NCI-H2107 treated with DMSO at 0.1 percent for 48 hours (cell line): ENCODE measurements around the gene RELN.
"Not testable (repeated sequence)": the region's sequence is repeated elsewhere in the genome, so short reads cannot be mapped to it uniquely, and the experiment has no call there.

Experiments used
- DNase-seq: peaks from one replicate; lab custom pipeline; 2025; ENCODE audit not compliant: unreplicated experiment; lab: John Stamatoyannopoulos, UW

RELN gene

DNA sequence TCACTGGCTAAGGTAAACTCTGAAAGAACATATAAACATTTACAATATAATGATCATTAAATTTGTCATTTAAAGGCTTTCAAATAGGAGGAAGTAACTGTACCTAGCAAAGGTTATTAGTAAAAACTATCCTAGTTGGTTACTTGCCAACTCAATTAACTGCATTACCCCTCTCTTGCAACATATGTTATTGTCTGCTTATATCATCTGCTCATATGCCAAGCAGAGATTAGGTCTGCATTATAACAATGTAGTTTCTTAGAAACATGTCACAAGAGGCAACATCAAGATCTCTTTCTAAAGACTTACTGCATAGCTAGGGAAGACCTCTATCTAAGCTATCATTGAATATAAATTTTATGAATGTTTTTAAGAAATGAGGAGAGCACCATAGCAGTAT lies 132.5 kb downstream of the RELN start:
- no peak for DNase-seq

DNA sequence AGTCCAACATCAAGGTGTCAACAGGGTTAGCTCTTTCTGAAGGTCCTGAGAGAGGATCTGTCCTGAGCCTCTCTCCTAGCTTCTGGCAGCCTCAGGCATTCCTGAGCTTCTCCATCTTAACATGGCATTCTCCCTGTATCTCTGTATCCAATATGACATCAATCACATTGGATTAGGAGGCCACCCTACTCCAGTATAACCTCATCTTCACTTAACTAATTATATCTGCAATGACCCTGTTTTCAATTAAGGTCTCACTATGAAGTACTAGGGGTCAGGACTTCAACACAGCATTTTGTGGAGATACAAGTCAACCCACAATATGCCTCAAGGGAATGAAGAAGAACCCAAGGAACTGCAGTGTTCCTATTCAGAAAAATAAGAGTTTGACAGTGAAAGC lies 133.8 kb downstream of the RELN start:
- DNase-seq: no peak

DNA sequence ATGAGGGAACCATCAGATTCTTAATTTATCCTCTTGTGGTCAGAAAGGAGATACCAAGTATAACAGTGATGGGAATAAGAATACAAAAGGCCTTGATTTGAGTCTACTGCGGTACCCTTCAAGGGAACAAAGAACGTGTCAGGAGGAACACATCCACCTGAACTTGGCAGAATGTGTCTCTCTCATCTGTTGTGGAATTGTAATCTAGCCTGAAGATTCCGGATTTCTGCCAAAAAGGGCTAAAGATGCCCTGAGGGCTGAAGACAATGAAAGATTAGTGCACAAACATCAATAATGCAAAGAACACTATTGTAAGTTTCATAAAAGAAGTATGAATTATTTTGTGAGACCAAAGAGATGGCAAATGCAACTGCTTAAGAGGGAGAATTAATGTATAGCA lies 134.8 kb downstream of the RELN start:
- DNase-seq: no peak

DNA sequence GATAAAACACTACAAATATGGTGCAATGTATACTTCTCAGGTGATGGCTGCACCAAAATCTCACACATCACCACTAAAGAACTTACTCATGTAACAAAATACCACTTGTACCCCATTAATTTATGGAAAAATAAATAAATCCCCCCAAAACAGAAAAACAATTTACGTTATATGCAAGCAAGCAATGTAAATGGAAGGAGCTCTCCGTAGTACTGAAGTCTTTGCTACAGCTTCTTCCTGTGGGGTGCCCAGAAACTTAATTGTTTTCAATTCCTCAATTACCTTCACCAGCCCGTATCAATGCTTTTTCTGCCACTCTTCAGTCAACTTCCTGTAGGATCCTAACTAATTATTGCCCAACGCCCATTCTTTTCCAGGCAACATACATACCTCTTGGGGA lies 138.1 kb downstream of the RELN start:
- no peak for DNase-seq

DNA sequence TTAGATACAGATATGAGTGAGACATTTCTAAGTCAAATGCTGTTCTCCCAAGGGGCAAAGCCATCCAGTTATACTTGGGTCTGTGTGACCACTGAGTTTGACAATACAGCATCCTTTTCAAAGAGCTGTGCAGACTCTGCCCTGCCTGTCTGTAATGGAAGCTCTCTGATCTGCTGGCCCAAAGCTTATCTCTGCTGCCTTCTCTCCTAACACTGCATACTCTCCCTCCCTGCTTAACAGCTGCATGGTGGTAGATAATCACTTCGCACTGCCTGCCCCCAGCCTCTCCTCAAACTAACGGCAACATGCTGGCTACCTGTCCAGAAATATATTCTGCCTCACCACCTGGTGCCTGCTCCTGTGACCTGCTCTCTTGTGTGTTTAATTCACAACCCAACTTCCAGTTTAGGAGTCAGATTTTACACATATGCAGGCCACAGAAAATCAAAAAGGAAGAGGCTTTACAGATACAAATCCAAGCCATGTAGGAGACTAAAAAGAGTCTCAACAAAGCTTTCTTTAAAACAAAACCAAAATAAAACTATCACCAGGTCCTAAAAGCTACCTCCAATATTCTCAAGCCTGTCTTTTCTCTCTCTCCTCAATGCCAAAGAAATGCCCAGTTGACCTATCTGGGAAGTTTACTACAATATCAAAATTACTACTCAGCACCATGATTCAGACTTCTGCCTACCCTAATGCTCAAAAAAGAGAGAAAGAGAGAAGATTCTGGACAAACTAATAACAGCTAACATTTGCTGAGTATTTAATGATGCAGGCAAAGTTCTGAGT lies 145.6 kb downstream of the RELN start:
- DNase-seq: no peak

DNA sequence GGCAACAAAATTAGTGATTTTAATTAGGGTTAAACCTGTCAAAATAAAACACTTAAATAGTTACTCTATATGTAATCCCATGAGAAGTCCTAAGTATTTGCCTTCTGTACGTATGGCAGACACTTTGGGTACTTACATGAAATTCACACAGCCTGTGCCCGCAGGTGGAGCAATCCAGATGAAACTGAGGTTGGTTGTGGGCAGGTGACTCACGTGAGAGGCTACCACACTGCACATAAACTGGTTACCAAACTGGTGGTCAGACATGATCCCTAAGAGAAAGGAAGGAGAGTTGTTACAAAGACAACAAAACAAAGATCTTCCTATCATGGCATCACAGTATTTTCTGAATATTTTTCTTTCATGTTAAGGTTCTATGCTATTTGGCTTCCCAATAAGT lies 156.1 kb downstream of the RELN start:
- no peak for DNase-seq

DNA sequence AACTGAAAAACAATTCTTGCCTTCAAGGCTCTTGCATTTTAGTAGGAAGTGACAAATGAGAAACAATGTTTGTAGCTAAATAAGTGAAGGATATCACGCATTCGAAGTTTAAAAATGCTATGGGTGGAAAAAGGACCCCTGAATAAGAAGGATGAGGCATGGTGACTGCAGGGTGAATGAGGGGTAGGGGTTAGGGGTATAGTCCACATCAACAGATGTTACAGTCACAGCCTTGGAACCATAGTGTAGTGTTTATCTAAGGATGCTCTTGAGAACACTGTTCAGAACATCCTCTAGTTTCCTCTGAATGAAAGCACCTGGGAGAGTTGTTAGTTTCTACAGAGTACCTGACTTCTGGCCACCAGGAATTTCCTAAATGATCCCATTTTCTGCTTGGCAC lies 157.0 kb downstream of the RELN start:
- no peak for DNase-seq

DNA sequence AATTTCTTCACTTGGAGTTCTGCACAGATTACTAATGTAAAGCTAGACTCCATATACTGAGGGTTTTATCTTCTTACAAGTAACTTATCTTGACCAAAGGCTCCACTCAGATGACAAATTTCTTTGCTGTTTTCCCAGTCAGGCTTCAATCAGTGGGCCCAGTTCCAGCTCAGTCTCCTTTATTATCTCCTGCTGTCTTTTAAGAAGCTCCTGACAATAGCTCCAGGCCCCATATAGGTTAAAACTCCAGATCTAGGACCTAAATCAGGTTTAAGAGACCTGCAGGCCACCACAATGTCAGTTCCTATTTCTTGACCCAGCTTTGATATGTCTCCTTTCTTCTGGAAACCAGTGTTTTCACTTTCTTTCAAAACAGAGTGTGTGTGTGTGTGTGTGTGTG lies 165.2 kb downstream of the RELN start:
- DNase-seq: no peak

DNA sequence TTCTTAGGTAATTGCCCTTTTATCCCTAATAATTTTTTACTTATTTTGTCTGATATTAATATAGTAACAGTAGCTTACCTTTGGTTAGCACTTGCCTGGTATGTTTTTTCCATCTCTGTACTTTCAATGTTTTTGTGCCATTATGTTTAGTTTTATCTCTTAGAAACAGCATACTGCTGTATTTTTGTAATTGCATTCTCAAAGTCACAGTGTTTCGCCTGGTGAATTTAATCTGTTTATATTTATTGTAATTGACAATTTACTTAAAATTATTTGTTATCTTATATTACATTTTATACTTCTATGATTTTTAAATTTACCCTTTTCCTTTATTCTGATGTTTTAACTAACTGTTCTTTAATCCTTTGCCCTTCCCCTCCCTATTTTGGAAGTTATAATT lies 166.4 kb downstream of the RELN start:
- DNase-seq: no peak

DNA sequence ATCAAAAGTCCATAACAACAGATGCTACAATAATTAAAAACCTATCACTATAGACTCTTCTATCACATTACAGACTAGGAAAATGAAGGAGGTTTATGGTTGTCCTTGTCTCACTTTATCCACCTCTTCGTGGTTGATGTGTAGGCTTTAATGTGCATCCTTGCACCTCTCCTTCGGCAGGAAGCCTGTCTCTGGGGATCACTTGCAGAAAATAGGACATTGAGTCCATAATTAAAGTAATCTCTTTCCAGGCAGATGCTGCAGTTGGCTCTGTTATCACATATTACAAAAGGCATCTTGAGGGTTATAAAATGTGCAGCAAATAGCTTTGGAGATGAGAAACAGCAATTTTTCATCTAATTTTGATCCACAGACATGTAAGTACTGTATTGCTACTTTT lies 168.4 kb downstream of the RELN start:
- DNase-seq: no peak

DNA sequence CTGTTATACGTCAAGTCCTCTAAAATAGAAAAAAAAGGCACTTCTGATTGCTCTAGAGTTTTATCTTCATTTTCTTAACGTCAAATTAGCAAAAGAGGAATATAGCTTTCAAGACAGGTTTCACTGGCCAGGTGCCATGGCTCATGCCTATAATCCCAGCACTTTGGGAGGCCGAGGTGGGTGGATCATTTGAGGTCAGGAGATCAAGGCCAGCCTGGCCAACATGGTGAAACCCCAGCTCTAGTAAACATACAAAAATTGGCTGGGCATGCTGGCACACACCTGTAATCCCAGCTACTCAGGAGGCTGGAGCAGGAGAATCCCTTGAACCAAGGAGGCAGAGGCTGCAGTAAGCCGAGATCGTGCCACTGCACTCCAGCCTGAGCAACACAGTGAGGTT lies 173.5 kb downstream of the RELN start:
- DNase-seq: not testable (repeated sequence)

DNA sequence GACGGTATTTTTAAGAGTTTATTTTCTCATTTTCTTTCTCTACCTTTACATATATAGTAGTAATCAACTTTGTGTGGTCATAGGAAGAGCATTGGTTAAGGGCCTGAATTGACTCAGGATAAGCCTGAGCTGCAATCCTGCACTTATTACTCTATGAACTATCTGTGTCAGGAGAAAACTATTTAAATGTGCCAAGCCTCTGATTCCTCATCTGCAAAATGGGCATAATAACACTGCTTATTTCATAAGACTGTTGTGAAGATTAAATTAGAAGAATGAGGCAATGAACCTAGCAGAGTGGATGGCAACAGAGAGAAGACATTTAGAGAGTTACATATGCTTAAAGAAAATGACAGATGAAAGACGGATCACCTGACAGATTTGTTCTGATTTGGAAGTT lies 175.5 kb downstream of the RELN start:
- no peak for DNase-seq

DNA sequence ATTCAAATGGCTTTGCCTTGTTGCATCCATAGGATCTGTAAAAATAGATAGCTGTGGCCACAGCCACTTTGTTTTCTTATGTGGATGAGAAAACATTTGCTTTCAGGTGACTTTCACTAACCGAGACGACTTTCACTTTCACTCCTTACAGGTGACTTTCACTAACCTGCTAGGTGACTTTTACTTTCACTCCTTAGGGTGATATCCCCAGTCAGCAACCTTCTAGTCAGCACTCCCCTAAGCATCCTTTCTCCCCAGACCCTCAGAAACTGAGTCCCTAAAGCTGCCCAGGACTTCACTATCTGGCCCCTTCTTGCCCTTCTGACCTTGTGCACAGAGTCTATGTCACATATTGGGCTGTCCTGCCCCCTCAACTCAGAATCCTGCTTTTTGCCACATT lies 177.5 kb downstream of the RELN start:
- DNase-seq: peak; percentile 64

DNA sequence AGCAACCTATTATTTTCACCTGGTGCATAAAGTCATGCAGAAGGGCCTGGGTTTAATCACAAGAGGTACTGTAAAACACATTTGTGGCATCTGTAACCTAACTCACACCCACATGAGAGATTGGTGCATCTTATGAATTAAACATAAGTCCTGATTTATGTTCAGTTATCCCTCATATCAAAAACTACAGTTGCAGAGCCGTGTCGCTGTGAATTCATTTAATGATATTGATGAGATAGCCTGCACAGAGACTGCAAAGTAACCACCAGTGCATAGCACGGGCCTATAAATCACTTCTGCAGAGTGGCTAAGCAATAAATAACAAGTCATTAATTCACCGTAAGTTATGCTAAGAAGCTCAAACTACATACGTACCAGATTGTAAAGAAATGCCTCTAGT lies 178.2 kb downstream of the RELN start:
- no peak for DNase-seq

DNA sequence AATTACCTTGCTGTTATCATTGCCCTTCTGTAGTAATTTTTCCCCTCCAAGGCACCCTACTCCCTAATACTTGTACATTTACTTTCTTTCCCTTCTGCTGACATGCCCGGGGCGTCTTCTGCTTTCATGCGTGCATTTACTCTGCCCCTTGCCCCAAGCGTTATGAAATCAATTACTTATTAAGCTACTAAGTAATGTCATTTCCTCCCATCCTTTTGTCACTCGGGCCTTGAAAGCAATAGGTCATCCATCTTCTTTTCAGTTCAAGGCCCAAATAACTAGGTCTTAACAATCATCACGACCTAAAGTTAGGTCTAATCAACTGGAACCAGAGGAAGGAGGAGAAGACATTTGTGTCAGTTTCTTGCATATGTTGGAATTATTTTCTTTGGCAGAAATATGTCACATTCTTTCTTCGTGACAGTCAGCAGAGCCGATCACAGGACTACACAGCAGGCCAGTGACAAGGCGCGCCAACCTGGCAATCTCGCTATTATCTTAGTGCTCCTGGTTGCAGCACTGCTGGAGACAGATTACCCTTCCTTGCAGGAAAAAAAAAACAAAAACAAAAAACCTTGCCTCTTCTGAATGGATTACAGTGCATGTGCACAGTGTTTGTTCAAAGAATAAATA lies 179.2 kb downstream of the RELN start:
- no peak for DNase-seq

DNA sequence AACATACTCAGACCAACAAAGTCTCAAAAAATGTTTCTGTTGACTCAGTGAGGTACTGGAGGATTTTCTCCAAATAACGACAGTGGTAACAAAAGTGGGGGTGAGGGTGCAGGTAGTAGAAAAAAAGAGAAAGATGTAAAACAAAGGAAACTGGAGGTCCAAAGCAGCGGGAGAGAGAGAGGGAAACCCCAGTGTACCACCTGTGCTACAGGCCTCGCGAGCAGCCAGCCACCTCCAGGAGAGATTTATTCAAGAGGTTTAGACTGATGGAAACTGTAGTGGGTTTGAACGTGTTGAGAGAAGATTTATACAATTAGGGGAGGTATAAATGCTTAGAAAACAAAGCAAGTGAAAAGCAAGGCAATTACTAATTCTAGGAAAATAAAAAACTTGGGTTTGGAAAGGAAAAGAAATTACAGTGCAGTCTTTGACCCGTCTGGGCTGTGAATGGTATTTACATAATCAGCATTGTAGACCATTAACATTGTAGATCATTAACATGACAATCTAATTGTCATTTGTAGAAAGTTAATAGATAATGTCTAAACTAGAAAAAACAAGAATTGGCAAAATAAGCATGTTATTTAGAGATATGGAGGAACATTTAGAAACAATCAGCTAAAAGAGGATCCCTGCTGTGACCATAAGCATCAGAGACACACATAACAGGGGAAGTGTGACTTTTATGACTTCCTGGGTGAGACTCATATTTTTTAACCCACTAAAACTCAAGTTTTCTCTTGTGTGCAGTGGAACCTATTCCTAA lies 180.0 kb downstream of the RELN start:
- DNase-seq: no peak

DNA sequence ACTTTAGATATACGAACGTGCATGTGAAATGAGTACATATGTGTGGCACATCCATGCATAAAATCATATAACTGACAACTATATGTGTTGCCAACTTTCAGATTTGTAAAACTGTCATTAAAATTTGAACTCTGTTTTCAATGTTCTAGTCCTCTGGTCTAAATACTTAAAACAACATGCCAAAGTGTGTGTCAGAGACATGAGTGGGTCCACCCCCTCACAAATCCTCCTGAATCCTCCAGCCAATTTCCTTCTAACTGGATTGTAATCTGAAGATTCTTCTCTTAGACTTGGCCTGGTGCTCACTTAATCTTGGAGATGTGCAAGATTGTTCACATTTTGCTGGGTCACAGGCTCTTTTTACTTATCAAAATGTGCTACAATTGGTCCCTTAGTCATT lies 184.1 kb downstream of the RELN start:
- no peak for DNase-seq

DNA sequence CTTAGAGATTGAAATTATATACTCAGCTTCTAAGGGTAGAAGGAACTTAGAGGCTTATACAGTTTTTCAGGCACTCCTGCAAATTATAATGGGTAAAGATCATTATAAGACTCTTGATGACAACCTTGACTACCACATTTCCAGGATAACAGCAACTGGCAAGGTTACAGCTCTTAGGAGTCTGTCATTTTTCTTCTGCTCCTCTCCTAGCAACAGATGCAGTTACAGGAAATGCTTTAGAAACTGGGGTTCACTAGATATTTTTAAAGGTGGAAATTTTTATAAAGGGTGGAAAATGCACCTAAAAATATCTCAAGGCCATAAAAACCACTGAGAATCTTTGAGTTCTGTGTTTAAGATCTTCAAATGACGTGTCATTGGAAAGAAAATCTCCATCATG lies 185.8 kb downstream of the RELN start:
- DNase-seq: no peak

DNA sequence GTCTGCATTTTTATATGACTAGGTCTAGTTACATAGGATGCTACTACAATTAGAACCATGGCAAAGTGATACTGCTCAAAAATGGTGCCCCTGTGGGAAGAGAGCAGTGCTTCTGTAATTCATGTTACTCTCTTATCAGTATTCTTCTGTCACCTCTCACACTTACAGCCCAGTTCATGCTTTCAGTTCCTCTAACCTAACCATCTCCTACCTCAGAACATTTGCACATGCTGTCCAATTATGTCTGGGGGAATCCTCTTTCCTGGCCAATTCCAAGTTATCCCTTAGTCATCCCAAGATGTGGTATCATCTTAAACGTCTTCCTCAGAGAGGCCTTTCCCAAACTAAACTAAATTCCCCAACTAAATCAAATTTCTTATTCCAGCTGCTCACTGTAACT lies 190.2 kb downstream of the RELN start:
- DNase-seq: no peak

DNA sequence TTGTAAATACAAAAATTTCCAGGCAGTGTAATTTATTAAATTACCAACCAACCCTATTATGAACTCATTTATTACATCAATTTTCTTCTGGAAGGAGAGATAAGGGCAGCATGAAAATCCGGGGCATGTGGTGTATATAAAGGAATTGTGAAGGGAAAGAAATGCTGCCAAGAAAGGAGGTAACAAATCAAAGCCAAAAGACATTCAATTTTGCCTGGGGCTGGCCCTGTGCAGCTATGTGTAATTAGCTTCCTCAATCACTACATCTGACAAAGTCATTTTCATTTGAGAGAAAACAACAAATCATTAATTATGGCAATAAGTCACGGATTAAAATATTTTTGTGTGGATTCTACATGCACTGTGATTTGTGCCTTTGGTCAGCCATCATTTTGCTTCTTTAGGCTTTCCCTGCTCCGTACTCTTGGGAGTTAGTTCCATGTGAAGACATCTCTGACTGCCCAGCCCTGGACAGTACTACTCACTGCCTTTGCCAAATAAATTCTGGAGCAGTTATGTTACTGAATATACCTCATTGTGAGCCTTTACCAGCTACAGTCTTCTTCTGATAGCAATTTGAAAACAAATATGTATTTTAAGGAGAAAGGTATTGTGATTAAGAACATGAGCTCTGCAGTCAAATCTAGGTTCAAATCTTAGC lies 191.7 kb downstream of the RELN start:
- no peak for DNase-seq

DNA sequence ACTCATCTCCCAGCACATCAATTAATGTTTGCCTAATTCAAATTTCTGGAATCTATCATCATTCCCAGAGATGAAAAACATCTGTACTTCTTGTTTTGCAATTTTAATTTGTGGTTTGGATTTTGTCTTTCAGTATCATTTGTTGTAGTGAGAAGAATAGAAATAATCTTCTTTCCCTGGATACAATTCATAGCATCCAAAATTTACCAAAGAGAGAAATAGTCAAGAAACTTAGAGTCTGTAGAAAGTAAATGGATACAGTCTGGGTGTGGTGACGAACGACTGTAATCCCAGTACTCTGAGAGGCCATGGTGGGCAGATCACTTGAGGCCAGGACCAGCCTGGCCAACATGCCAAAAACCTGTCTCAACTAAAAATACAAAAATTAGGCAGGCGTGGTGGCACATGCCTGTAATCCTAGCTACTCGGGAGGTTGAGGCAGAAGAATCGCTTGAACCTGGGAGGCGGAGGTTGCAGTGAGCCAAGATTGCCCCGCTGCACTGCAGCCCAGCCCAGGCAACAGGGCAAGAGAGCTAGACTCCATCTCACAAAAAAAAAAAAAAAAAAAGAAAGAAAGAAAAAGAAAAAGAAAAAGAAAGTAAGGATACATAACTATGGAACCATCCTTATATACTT lies 193.0 kb downstream of the RELN start:
- DNase-seq: no peak
